GM18517 (cell line): ENCODE results near the gene CCDC107.
"Not testable (repeated sequence)": the region's sequence is repeated elsewhere in the genome, so short reads cannot be mapped to it uniquely, and the experiment has no call there.

Source experiments
- ATAC-seq: cut with Tn5 transposase; IDR thresholded peaks from one replicate; pipeline ENCODE4 v1.9.1; 2021; ENCODE audit warnings: mild to moderate bottlenecking, moderate library complexity; ENCODE audit not compliant: unreplicated experiment

CCDC107 gene, protein sequence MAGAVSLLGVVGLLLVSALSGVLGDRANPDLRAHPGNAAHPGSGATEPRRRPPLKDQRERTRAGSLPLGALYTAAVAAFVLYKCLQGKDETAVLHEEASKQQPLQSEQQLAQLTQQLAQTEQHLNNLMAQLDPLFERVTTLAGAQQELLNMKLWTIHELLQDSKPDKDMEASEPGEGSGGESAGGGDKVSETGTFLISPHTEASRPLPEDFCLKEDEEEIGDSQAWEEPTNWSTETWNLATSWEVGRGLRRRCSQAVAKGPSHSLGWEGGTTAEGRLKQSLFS

DNA sequence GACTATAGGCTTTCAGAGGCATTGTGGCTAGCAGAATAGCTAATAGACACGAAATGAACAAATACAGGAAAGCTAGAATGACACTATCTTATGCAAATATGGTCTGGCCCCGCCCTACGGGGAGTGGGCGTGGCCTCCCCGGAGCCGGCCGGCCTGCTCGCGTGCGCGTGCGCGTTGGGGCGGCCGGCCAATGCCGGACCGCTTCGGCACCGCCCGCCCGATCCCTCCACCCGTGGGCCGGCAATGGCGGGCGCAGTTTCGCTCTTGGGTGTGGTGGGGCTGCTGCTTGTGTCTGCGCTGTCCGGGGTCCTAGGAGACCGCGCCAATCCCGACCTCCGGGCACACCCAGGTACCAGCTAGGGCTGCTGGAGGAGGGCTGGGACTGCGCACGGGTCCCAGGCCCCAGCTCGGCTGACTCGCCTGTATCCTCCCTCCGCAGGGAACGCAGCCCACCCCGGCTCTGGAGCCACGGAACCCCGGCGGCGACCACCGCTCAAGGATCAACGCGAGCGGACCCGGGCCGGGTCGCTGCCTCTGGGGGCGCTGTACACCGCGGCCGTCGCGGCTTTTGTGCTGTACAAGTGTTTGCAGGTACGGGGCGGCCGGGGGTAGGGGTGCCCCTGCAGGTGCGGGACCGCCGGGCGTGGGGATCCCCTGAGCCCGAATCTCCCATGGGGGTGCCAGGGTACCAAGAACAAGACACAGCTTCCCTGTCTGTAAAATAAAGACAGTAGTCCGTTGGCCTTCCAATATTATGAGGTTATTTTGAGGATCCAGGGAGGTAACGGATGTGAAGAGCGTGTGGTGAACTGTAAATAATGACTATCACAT lies at the start of gene CCDC107:
Gene CCDC107 (plus strand): TSS at position 156 of the 831 bp plus-strand sequence. CDS start 88 bp downstream, at position 244.
- peak; percentile 59 for ATAC-seq

DNA sequence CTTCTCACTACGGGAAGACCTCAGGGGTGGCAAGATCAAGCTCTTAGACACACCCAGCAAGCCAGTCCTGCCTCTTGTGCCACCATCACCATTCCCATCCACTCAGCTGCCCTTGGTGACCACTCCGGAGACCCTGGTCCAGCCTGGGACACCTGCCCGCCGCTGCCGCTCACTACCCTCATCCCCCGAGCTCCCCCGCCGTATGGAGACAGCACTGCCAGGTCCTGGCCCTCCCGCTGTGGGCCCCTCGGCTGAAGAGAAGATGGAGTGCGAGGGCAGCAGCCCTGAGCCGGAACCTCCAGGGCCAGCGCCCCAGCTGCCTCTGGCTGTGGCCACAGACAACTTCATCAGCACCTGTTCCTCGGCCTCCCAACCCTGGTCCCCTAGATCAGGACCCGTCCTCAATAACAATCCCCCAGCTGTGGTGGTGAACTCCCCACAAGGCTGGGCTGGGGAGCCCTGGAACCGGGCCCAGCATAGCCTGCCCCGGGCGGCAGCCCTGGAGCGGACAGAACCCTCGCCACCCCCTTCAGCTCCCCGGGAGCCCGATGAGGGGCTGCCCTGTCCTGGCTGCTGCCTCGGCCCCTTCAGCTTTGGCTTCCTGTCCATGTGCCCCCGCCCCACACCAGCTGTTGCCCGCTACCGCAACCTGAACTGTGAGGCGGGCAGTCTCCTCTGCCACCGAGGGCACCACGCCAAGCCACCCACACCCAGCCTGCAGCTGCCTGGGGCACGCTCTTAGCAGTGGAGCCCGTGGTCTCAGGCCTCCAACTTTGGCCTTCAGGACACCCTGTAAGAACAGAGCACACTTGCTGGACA lies 48.9 kb upstream of the CCDC107 start:
- no peak for ATAC-seq

DNA sequence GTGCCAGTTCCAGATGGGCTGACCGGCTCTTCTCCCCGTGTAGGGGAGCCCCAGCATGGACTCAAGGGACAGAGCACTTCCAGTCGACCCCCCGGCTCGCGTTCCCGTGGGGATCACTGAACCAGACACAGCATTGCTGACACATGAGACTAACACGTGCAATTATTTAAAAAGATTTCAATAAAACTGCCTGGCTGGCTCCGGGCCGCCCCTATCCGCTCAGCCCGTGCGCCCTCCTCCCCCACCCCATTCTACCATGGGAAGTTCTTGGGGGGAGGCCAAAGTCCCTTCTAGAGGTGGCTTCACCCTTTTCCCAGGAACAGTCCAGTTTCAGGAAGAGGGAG lies 48.3 kb upstream of the CCDC107 start:
- ATAC-seq = no peak

DNA sequence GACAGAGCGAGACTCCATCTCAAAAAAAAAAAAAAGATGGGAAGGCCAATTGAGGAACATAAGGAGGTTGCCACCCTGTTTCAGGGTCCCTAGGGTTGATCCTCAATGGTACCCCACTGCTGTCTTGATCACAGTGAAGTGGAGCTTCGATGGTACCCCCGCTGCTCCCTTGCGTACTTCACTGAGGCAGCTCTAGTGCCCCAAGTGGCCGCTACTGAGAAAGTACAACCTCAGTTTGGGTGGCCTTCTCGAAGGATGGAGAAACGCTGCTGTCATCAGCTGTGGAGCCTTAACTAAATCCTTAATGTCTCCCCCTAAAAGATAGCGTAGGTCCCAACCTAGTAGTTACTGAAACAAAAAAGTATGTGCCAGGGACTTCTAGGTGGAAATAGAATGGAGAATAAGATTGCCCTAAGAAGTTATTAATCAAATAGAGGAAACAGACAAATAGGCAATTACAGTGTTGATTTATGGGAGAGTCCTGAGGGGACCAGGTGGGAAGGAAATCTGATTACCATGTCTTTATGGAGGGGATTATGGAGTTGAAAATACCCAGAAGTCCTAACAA lies 46.8 kb upstream of the CCDC107 start:
- no peak for ATAC-seq

DNA sequence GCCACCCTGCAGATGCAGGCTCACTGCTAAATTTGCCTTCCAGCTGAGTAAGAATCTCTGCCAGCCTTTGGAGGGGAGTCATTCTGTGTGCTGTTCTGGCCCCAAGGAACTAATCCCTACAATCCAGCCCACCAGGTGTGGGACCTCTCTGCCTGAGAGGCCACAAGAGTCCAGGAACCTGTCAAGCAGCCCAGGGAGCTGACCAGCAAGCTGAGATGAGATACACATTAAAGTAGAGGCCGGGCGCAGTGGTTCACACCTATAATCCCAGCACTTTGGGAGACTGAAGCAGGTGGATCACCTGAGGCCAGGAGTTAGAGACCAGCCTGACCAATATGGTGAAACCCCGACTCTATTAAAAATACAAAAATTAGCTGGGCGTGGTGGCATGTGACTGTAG lies 46.0 kb upstream of the CCDC107 start:
- not testable (repeated sequence) for ATAC-seq

DNA sequence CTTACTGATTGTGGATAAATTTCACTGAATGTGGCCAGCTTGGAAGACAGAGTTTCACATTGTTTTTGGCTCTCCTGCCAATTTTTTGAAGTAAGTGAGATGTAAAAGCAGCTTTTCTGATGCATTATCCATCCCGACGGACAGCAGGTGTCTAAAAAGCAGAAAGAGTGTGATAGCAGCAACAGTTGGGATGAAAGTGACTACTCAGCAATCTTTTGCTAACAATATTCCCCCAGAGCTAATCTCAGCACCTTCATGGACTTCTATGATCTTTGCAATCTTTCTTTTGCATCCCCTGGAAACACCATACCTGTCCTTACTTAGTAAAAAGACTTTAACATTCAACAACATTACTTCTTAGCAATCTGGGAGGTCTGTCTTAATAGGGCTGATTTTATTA lies 45.2 kb upstream of the CCDC107 start:
- ATAC-seq = no peak

DNA sequence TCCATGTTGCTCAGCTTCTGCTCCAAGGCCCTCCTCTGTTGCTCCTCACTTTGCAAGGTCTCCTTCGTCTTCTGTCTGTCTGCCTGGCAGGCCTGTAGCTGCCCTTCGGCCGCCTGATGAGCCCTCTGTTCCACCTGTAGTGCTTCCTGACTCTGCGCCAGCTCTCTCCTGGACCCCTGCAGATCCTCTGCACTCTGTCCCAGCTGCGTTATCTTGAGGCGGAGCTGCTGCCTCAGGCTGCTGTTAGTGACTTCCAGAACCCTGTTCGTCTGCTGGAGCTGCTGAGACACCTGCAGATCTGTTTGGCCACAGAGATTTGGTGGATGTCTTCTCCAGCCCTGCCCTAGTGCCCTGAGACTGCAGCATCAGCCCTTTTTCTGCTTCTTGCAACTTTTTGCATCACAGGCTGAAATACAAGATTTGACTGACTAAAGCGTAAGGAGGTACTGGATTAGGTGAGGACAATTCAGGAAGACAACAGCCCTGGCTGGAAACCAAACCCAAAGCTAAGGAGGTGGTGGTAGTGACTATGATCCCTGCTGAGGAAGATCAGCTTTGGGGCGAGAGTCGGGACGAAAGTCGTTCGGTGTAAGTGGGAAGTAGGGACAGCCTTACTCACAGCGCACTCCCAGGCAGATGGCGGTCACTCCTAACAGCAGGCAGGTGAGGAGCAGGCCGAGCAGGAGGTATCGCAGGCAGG lies 42.0 kb upstream of the CCDC107 start:
- no peak for ATAC-seq

DNA sequence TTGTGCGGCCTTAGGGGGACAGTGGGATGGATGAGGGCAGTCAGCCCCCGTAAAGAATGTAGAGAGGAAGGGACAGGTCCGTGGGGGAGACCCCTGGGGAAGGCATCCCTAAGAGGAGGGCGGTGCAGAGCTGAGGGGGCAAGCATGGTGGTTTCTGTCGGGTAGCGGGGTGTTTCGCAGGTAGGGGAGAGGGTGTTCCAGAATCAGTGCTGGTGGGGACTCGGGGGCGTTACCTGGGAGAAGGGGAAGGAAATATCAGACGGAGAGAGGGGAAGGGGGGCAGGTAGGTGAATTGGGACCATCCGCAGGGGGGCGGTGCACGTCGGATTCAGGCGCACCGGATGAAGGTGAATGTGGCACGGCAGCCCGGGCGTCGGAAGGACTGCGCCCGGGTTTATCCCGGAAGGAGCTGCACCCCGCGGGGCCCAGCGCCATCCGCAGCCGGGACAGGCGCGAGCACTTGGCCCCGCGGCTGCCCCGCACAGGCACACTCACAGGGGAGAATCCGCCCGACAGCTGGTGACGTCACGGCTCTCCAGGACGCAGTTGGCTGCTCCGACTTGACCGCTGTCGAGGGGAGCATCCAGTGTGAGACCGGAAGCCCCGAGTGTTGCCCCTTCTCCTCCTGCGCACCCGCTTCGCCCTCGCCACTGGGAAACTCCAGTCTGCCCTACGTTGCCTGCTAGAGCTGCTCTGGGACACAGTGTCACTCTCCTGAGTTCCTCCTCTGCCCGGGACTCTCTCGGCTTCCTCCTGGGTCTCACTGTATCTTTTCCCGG lies 41.2 kb upstream of the CCDC107 start:
- ATAC-seq = no peak

DNA sequence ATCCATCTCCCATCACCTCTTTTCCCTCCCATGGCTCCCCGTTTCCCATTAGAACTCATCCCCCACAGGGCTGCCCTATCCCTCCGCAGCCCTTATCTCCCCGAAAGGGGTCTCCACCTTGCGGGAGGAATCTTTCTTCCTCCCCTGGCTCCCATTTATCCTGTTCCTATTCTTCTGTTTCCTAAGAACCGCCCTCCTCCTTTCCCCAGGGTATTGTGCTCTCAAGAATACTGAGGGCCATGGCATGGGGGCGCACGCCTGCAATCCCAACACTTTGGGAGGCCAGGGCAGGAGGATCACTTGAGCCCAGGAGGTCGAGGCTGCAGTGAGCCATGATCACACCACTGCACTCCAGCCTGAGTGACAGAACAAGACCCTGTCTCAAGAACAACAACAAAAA lies 40.5 kb upstream of the CCDC107 start:
- ATAC-seq = no peak

DNA sequence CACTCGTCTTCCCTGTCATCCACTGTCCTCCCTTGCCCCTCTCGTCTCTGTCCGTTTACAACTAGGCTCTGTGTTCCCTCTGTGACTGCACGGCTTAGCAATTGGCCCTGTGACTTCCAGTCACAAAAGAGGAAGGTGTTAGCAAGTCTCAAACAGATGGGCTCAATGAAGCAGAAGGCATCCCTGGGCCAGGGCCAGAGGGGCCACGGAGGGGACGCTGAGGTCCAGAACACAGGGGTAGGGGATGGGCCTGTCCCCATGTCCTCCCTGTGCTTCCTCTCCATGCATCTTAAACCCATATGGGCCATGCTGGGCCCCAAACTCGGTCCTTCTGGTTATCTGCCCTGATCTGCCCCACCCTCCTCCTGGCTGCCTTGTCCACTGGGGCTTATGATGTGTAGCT lies 39.8 kb upstream of the CCDC107 start, which contains the start of gene CD72:
Gene CD72 (minus strand): TSS at position 89 of the 403 bp plus-strand sequence. CDS start 110 bp downstream, outside the sequence.
- no peak for ATAC-seq

DNA sequence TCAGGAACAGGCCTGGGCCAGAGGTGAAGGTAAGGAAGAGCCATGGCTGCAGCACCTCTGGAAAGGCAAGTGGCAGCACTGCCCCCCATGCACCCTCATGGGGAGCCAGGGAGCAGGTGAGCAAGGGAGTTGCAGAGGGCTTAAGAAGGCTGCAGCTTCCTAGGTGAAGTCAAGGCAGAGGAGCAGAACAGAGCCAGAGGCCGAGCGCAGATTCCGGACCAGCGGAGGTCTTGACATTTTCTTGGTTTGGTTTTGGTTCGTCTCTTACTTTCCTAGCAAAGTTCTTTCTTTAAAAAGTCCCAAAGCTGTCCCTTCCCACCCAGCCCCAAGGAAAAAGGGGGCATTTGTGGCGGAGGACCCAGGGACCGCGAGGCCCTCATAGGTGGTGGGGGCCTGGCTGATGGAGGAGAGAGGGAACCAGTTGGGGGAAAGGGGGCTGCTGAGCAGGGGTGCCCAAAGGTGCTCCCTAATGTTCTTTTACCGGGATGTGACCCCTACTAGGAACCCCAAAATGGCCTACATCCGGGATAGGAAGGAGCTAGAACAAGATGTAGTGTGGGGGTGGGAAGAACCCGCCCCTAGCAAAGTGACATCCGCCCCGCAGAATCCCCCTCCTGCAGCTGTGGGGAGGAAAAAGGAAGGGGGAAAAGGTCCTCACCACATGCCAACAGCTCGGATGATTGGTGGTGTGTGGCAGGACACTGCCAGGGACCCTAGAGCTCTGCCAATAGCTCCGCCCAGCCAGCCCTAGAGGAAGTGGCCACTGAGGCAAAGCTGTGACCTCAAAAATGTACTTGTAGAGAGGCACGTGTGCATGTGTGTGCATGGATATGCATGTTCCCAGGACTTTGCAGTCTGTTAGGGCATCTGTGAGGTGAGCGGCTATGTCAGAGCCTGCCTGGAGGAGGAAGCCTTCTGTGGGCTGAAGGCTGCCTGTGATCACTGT lies 39.0 kb upstream of the CCDC107 start:
- peak; percentile 49 for ATAC-seq

DNA sequence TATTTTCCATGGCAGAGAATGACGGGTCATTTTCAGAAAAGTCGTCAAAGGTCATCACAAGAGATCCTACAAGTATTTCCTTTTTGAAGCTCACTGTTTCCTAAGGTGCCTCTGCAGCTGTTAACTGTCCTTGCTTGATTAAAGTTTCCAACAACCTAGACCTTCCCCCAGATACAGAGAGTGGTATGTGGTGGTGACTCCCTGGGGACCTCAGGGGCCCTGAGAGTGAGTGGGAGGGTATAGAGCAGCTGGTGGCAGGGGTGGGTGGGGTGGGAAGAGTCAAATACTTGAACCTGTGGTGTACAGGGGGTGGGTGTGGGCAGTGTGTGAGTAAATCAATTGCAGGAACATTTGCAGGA lies 38.3 kb upstream of the CCDC107 start:
- ATAC-seq = peak; percentile 62

DNA sequence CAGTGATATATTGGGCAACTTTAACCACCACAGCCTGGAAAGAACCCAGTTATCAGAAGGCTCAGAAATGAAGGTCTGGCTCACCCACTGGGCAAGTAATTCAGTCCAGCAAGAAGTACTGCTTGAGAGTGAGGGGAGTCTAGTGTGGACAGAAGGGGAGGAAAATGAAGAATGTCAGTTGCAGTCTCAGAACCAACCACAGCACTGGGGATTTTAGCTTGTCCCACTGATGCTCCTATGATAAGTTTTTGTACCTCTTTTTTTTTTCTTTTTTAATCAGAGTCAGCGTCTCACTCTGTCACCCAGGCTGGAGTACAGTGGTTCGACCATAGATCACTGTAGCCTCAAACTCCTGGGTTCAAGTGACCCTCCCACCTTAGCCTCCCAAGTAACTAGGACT lies 30.5 kb upstream of the CCDC107 start:
- ATAC-seq = no peak

DNA sequence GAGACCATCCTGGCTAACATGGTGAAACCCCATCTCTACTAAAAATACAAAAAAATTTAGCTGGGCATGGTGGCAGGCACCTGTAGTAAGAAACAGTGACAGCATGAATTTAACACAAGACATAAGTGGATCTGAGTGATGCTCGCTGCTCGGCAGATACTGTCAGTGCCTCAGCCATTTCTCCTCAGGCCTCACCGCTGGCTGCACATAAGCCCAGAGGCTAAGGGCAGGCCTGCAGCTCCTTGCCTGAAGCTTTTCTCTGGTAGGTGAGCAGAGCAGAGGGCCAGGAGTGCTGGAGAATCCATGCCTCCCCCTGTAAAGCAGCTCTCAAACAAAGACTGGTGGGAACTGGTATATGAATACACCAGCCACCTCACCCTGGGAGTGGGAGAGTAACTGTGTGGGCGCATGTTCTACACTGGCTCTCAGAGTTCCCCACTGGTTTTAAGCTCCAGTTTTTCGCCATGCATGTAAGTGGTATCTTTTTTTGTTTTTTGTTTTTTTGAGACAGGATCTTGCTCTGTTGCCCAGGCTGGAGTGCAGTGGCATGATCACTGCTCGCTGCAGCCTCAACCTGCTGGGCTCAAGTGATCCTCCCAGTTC lies 29.6 kb upstream of the CCDC107 start:
- no peak for ATAC-seq

DNA sequence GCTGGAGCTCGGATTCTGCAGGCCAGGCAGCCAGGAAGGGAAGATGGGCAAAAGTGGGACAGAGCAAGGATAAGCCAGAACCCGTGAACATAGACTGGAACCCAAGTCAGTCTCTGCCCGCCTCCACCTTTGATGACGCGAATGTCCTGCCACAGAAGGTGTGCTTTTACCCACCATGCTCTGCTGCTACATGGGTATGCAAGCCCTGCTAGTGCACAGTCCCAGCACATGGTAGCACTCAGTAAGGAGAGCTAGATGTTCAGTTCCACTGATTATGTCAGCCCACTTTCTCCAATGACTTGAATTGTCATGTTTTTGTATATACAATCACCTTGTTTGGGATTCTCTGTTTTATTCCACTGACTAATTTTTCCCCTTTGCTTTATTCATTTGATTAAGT lies 28.5 kb upstream of the CCDC107 start:
- no peak for ATAC-seq

DNA sequence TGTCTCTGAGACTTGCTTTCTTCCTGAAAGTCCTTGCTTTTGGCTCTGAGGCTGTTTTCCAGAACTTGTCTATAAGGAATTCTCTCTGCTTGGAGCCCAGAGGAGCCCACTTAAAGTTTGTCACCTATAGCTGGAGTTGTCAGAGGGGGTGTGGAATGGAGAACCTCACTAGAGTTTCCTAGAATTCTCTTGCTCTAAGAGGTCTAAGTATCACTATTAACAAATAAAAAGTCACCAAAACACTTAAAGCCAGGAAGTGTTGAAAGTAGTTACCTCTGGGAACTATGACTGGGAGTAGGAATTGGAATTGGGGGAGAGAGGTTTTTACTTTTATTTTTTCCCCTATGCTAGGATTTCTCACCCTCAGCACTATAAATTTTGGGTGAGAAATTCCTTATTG lies 22.4 kb upstream of the CCDC107 start:
- ATAC-seq = no peak

DNA sequence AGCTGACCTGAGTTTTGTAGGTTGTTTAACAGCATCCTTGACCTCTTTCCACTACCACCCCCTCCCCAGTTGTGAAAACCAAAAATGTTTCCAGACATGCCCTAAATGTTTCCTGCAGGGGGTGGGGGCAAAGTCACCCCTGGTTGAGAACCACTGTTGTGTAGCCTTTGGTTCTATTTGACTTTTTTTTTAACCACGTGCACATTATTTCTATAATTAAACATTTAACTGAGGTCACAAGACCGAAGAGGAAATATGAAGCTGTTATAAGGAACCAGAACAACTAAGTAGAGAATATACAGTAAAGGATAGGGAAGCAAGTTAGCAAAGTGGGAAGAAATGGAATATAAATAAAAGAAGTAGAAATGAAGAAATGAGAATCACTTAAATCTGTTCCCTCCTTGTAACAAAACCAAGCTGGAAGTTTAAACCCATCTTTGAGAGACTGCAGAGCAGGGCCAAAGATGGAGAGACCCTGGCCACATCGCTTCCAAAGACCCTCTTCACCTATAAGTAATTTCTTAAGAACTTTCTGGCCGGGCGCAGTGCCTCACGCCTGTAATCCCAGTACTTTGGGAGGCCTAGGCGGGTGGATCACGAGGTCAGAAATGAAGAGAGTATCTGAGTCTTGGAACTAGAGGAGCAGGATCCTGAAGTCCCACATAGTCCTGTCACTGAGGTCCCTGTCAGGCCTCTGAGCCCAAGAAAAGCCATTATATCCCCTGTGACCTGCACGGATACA lies 21.8 kb upstream of the CCDC107 start:
- no peak for ATAC-seq

DNA sequence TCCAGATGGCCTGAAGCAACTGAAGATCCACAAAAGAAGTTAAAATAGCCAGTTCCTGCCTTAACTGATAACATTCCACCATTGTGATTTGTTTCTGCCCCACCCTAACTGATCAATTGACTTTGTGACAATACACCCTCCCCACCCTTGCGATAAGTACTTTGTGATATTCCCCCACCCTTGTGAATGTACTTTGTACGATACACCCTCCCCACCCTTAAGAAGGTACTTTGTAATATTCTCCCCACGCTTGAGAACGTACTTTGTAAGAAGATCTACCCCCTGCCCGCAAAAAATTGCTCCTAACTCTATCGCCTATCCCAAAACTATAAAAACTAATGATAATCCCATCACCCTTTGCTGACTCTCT lies 21.2 kb upstream of the CCDC107 start:
- not testable (repeated sequence) for ATAC-seq
